WTC11 (cell line): ENCODE measurements around the gene LOC128125822.

Source experiments
- ATAC-seq: fragments of 200-7000 bp; cut with Tn5 transposase; 2 replicates; pipeline ENCODE4 v1.10.0; 2021; ENCODE audit warnings: mild to moderate bottlenecking, moderate library complexity
- CTCF ChIA-PET: fragments of 300-600 bp; sonication (Branson Sonifier 250); formaldehyde crosslinking; loops from one replicate; lab custom pipeline; 2021; ENCODE audit warnings: antibody characterized with exemption; lab: Charles Lee
- POLR2A ChIA-PET: fragments of 350-600 bp; sonication (Branson Sonifier 250); formaldehyde crosslinking; loops from one replicate; lab custom pipeline; 2021; ENCODE audit warnings: antibody characterized with exemption; lab: Charles Lee
- DNase-seq: peaks from one replicate; pipeline ENCODE4 v3.0.0; 2021; ENCODE audit warnings: low spot score
- H3K27ac Mint-ChIP-seq: 2 replicates; pipeline ENCODE4 v1.8.0; 2021; ENCODE audit warnings: mixed read lengths
- H3K27me3 Mint-ChIP-seq: 2 replicates; pipeline ENCODE4 v1.8.0; 2021; ENCODE audit warnings: low read depth, mild to moderate bottlenecking, moderate library complexity, mixed read lengths
- H3K36me3 Mint-ChIP-seq: 2 replicates; pipeline ENCODE4 v1.8.0; 2021; ENCODE audit warnings: mixed read lengths
- H3K4me1 Mint-ChIP-seq: 2 replicates; pipeline ENCODE4 v1.8.0; 2022; ENCODE audit warnings: mixed read lengths
- H3K4me3 Mint-ChIP-seq: 2 replicates; pipeline ENCODE4 v1.8.0; 2021; ENCODE audit warnings: mild to moderate bottlenecking, moderate library complexity, mixed read lengths
- H3K9me3 Mint-ChIP-seq: 2 replicates; pipeline ENCODE4 v1.8.0; 2021; ENCODE audit warnings: mixed read lengths
- AFF4 ChIP-seq: sonication (generic); formaldehyde crosslinking; IDR thresholded peaks from 2 replicates; pipeline ENCODE4 v1.8.1; 2023; ENCODE audit warnings: mild to moderate bottlenecking, missing genetic modification reagents, borderline replicate concordance
- ARID4B ChIP-seq: sonication (generic); formaldehyde crosslinking; IDR thresholded peaks from 2 replicates; pipeline ENCODE4 v1.8.0; 2023; ENCODE audit warnings: missing genetic modification reagents, mild to moderate bottlenecking, borderline replicate concordance
- CDX4 ChIP-seq: fragments of 250-450 bp; sonication (Bioruptor Pico); IDR thresholded peaks from 2 replicates; pipeline ENCODE4 v1.9.0; 2021; ENCODE audit warnings: moderate library complexity, mild to moderate bottlenecking, inconsistent platforms, borderline replicate concordance
- ELF4 ChIP-seq: sonication (generic); formaldehyde crosslinking; IDR thresholded peaks from 2 replicates; pipeline ENCODE4 v1.8.1; 2022; ENCODE audit warnings: low read depth, mild to moderate bottlenecking, moderate library complexity, missing genetic modification reagents
- NFYB ChIP-seq: sonication (generic); formaldehyde crosslinking; conservative IDR thresholded peaks from 2 replicates; pipeline ENCODE4 v1.8.0; 2022; ENCODE audit warnings: low read depth, missing genetic modification reagents
- NR3C1 ChIP-seq: sonication (generic); formaldehyde crosslinking; conservative IDR thresholded peaks from 2 replicates; pipeline ENCODE4 v1.8.1; 2023; ENCODE audit warnings: low read depth, mild to moderate bottlenecking, missing genetic modification reagents
- OVOL2 ChIP-seq: fragments of 250-450 bp; sonication (Bioruptor Pico); IDR thresholded peaks from 2 replicates; pipeline ENCODE4 v1.9.0; 2021; ENCODE audit warnings: mild to moderate bottlenecking, borderline replicate concordance
- RELA ChIP-seq: sonication (generic); formaldehyde crosslinking; IDR thresholded peaks from 2 replicates; pipeline ENCODE4 v1.8.1; 2022; ENCODE audit warnings: missing genetic modification reagents, mild to moderate bottlenecking, borderline replicate concordance
- USF1 ChIP-seq: sonication (generic); formaldehyde crosslinking; IDR thresholded peaks from 2 replicates; pipeline ENCODE4 v1.8.0; 2022; ENCODE audit warnings: mild to moderate bottlenecking, missing genetic modification reagents
- ZNF232 ChIP-seq: sonication (generic); formaldehyde crosslinking; IDR thresholded peaks from 2 replicates; pipeline ENCODE4 v1.8.0; 2022; ENCODE audit warnings: mild to moderate bottlenecking, missing genetic modification reagents
- TF ChIP-seq, protein P1 (sequence below): sonication (generic); formaldehyde crosslinking; IDR thresholded peaks from 2 replicates; pipeline ENCODE4 v1.8.0; 2022; ENCODE audit warnings: missing genetic modification reagents
- TF ChIP-seq, protein P2 (sequence below): sonication (generic); formaldehyde crosslinking; IDR thresholded peaks from 2 replicates; pipeline ENCODE4 v1.8.0; 2023; ENCODE audit warnings: missing genetic modification reagents
- TF ChIP-seq, protein P3 (sequence below): sonication (generic); formaldehyde crosslinking; IDR thresholded peaks from 2 replicates; pipeline ENCODE4 v1.8.0; 2022; ENCODE audit warnings: mild to moderate bottlenecking, missing genetic modification reagents

The LOC128125822 gene

DNA sequence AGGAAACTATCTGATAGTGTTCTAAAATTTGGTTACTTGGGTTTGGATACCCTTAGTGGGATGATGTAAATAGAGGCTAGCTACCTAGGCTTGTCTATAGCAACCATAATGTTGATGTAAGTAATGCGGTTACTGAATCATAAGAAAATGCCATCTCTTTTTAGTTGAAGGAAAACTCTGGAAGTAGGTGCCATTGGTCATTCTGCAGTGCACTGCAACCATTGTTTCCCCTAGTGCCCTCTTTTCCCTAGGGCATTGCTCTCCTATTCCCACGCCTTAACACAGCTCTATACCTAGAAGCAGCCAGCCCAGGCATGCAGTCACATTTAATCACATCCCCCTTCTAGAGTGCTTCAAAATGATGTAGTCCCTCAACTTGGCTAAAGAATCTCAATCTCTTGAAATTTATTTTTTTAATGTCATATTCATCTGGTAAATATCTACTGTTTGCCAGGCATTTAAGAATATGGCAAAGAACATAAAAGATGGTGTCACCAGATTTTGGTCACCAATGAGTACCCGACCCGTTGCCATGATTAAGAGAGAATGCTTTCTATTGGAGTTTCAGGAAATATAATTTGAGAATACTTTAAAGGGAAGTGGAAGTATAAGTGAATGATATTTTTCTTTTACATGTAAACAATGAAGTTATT, 10.4 kb downstream of the LOC128125822 start:
- TF ChIP-seq RELA (CRISPR knock-in tag) (no peak), ARID4B (no peak), CDX4 (CRISPR knock-in tag) (no peak), AFF4 (CRISPR knock-in tag) (no peak), NR3C1 (CRISPR knock-in tag) (no peak), NFYB (CRISPR knock-in tag) (no peak), OVOL2 (CRISPR knock-in tag) (no peak), USF1 (CRISPR knock-in tag) (no peak), ELF4 (CRISPR knock-in tag) (no peak), ZNF232 (CRISPR knock-in tag) (no peak)
- TF ChIP-seq, protein P1, sequence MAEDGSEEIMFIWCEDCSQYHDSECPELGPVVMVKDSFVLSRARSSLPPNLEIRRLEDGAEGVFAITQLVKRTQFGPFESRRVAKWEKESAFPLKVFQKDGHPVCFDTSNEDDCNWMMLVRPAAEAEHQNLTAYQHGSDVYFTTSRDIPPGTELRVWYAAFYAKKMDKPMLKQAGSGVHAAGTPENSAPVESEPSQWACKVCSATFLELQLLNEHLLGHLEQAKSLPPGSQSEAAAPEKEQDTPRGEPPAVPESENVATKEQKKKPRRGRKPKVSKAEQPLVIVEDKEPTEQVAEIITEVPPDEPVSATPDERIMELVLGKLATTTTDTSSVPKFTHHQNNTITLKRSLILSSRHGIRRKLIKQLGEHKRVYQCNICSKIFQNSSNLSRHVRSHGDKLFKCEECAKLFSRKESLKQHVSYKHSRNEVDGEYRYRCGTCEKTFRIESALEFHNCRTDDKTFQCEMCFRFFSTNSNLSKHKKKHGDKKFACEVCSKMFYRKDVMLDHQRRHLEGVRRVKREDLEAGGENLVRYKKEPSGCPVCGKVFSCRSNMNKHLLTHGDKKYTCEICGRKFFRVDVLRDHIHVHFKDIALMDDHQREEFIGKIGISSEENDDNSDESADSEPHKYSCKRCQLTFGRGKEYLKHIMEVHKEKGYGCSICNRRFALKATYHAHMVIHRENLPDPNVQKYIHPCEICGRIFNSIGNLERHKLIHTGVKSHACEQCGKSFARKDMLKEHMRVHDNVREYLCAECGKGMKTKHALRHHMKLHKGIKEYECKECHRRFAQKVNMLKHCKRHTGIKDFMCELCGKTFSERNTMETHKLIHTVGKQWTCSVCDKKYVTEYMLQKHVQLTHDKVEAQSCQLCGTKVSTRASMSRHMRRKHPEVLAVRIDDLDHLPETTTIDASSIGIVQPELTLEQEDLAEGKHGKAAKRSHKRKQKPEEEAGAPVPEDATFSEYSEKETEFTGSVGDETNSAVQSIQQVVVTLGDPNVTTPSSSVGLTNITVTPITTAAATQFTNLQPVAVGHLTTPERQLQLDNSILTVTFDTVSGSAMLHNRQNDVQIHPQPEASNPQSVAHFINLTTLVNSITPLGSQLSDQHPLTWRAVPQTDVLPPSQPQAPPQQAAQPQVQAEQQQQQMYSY (CRISPR knock-in tag), result no peak
- TF ChIP-seq, protein P2, sequence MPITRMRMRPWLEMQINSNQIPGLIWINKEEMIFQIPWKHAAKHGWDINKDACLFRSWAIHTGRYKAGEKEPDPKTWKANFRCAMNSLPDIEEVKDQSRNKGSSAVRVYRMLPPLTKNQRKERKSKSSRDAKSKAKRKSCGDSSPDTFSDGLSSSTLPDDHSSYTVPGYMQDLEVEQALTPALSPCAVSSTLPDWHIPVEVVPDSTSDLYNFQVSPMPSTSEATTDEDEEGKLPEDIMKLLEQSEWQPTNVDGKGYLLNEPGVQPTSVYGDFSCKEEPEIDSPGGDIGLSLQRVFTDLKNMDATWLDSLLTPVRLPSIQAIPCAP (CRISPR knock-in tag), result no peak
- TF ChIP-seq, protein P3, sequence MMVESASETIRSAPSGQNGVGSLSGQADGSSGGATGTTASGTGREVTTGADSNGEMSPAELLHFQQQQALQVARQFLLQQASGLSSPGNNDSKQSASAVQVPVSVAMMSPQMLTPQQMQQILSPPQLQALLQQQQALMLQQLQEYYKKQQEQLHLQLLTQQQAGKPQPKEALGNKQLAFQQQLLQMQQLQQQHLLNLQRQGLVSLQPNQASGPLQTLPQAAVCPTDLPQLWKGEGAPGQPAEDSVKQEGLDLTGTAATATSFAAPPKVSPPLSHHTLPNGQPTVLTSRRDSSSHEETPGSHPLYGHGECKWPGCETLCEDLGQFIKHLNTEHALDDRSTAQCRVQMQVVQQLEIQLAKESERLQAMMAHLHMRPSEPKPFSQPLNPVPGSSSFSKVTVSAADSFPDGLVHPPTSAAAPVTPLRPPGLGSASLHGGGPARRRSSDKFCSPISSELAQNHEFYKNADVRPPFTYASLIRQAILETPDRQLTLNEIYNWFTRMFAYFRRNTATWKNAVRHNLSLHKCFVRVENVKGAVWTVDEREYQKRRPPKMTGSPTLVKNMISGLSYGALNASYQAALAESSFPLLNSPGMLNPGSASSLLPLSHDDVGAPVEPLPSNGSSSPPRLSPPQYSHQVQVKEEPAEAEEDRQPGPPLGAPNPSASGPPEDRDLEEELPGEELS, result no peak
- no peaks in the 10 kb centered on the region for H3K9me3 Mint-ChIP-seq
- H3K27me3 Mint-ChIP-seq, result no peaks in the 10 kb centered on the region
- DNase-seq (no peak), ATAC-seq (peak; percentile 47; the same call in 1 of the 2 replicates)
- H3K4me1 Mint-ChIP-seq, result no peaks in the 10 kb centered on the region
- ChIA-PET POLR2A (no interaction called here), CTCF (interaction anchor here (0.7 to 1.2 kb wide), 2 partner anchors 9 to 59 kb away, joined by 3 to 4 read pairs; no protein-coding TSS in a partner anchor)
- H3K27ac Mint-ChIP-seq, result no peak overlapping the region
- H3K36me3 Mint-ChIP-seq, result peaks cover 29% of the 10 kb centered on the region
- H3K4me3 Mint-ChIP-seq, result no peak overlapping the region
